Hematopoietic multipotent progenitor cell treated with erythropoietin and hydrocortisone succinate and interleukin-3 and kit ligand, for 4 days (in vitro differentiated cells): ENCODE data around the gene AMPH.
"Not testable (repeated sequence)": the region's sequence is repeated elsewhere in the genome, so short reads cannot be mapped to it uniquely, and the experiment has no call there.

ENCODE experiments used
- DNase-seq: peaks from one replicate; pipeline ENCODE4 v3.0.0-alpha.2; 2015

AMPH gene

GRCh38 chr7:38453168-38453567, 178.0 kb downstream of the AMPH start:
- no peak for DNase-seq

GRCh38 chr7:38452681-38453108, 178.5 kb downstream of the AMPH start:
- DNase-seq: no peak

DNA sequence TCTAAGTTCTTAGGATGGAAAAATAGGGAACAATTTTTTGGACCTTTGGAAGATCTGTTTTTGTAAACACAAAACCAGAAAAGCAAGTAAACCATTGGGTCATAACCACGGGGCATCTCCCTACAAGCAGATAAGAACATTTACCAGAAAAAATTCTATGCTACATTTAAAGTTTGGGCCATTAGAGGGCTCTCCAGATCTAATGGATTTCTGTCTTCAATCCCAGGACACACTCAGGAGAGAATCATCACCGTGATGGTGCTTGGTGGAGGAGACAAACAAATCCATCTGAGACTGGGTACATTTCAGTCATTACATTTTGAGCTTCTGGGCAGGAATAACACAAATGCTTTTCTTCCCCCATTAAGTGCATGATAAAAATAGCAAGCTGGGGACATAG, 179.3 kb downstream of the AMPH start:
- peak; percentile 30 for DNase-seq

DNA sequence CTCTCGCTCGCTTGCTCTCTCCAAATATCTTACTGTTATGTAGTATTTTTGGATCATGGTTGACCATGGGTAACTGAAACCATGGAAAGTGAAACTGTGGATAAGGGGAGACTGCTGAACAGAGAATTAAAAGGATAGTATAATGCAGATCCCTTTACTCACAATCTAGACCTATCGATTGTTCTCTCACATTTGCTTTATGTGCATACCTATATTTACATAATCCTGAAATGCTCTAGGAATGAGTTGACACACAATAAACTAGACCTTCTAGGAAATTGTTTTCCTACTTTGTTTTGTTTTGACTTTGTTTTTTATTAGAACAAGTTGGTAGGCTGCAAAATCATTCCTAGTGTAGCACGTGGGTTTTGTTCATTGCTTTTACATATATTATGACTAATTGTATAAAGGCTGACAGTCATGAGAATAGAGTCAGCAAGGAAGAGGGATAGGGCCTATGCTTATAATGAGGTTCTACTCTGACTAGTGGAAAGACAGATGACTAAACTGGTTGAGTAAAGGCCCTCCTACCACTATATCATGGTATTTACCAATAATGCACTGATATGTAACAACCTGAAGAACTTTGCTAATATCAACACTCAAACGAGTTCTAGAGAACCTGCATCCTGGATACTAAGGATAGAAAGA, 182.5 kb downstream of the AMPH start:
- DNase-seq: no peak

- no peak for DNase-seq
Measured at GRCh38 chr7:38448054-38448453, 183.1 kb downstream of the AMPH start.

DNA sequence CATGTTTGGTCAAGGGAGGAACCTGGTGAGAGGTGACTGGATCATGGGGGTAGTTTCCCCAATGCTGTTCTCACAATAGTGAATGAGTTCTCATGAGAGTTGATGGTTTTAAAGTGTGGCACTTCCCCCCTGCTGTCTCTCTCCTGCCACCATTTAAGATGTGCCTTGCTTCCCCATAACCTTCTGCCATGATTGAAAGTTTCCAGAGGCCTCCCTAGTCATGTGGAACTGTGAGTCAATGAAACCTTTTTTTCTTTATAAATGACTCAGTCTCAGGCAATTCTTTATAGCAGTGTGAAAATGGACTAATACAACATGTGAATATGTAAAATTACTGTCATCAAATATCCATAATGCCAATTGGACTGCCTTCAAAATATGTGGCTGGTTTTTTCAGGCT, 192.2 kb downstream of the AMPH start:
- no peak for DNase-seq

DNA sequence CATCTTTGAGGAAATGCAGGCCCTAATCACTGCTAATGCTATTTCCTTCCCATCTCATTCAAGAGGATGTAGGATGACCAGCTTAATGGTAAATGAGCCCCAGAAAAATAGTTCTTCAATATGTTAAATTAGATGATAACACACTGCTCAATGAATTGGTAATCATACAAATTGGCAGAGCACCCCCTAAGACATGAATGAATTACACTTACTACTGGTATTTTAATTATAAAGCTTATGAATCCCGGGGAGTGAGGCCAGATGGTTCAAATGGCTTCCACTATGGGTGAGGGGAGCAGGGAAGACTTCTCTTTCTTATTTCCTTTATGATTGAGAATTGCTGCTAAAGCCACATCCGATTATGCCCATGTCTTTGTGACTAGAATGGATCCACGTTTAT, 198.5 kb downstream of the AMPH start:
- no peak for DNase-seq

DNA sequence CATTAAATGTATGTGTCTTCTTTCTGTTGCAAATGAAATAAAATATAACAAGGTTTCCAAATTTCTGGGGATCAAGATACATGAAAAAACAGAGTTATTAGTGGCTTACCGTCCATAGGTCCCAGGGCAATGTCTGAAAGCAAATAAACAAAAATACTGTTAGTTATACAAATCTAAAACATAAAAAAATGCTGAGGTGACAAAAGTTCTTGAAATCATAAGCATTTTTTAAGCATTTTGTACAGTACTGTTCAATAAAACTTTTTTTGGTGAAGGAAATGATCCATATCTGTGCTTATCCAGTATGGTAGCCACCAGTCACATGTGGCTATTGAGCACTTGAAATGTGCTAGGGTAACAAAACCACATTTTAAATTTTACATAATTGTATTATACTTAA, 199.1 kb downstream of the AMPH start:
- DNase-seq: no peak

DNA sequence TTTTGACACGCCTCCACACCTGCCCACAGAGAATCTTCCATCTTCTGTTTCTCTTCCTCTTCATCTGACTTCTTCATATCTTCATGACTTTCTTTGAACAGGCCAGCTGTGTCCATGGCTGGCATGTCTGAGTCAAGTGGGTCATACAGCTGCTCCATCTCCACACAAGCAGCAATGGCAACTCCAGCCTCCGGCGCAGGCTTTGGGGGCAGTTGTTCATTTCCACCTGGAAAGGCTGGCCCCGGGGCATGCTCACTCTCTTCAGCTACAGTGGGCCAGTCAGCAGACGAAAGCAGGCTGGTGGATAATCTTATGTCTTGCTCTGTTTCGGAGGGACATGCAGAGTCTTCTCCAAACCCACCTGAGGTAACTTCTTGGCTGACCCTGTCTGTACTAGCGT, 202.1 kb downstream of the AMPH start:
- no peak for DNase-seq

DNA sequence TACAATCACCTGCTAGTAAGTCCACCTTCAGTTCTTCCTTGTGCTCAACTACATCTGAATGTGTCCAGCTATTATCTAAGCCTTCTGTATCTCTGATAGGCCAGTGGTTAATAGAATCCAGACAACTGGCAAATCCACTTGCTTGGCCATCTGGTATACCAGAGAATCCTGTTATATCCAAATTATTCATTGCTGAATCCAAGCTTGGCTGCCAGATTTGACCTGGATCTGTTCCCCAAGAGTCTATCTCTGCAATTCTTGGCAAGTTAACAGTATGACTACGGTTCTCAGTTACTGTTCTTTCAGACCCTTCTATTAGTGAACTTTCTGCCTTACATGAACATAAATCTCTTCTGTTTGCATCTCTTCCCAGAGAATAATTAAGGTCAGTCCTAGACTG, 203.1 kb downstream of the AMPH start:
- DNase-seq: no peak

DNA sequence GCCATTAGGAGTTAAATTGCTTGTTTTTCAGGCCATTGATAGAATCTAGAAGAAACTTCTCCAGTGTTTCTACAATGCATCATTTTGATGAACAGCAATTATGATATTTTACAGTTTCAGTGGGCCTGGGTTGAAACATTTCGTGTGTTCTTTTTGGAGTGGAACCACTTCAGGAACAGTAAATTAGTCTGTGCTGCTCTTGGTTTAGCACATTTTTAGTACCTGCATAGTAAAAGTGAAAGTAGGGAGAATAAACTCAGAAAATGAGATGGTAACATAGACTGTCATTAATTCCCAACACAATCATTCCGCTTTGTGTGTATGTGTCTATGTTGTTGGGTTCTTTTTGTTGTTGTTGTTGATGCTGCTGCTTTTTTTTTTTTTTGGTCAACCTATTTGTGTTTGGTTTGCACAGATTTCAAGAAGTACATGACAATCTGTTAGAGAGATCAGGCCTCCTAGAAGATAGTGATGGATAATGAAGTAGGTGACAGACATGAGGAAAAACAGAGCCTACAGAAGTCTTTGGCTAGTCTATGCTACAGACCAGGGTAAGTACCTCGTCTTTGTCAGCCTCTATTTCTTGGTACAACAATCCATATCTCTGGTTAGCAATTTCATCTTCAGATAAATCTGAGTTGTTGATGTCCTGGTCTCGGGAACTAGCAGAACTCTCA, 203.8 kb downstream of the AMPH start:
- no peak for DNase-seq

- no peak for DNase-seq
Measured at GRCh38 chr7:38425509-38425908, 205.7 kb downstream of the AMPH start.

GRCh38 chr7:38424750-38425463, 206.3 kb downstream of the AMPH start:
- peak; percentile 11 for DNase-seq

DNA sequence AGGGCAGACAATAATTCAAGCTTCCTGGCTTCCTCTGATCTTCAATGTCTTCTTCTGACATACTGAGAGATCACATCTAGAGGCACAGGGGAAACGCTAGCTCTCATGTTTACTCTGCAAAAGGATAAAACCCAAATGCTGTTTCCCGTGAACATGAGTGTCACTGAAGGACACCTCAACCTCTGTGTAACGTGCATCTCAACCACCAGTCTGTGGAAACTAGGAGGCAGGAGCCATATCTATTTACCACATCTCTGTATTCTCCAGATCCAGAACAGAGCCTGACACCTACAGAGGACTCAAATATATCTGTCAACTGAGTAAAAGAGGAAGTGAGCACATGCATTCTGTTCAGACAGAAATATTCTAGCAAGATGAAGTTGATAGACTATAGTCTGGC, 217.4 kb downstream of the AMPH start:
- DNase-seq: peak; percentile 79

GRCh38 chr7:38411404-38411803, 219.8 kb downstream of the AMPH start:
- peak; percentile 63 for DNase-seq

GRCh38 chr7:38410056-38410455, 221.1 kb downstream of the AMPH start:
- no peak for DNase-seq

DNA sequence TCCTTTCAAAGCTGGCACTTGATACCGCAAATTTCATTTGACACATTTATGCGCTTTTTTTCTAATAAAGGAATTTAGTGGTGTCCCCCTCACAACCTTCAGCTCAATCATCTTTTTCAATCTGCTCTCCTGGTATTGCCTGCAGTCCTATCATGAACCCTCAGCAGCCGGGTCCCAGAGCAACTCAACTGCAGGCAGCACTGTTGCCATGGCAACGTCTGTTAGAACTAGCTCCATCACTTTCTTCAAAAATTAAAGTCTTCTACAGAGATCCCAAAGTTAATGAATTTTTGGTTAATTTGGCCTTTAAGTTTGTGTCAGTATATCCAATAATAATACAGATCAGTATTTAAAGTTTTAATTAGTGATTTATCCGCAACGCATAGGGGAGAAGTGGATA, 221.6 kb downstream of the AMPH start:
- DNase-seq: no peak

DNA sequence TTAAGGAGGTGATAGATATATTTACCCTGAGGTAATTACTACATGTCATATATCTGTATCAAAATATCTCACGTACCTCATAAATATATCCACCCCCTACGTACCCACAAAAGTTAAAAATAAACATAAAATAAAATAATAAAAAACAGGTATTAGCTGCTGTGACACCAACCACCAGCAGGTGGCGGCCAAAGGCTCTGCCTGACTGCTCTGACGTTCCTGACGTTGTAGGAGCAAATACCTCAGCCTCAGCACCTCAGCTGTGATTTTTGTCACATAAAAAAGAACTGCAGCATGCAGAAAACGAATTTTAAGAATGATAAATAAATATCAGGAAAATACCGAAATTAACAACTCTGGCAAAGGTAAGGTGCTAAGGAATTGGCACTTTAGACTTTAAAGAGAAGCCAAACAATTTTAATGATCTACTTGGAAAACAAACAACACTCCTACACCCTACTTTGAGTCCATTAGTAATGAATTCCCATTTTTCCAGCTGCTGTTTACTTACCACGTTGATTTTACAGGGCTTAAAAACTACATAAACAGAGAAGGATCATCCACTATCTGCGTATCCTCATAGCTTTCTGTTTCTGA, 232.3 kb downstream of the AMPH start:
- peak; percentile 67 for DNase-seq

GRCh38 chr7:38396852-38397251, 234.3 kb downstream of the AMPH start:
- DNase-seq: no peak

GRCh38 chr7:38395921-38396552, 235.1 kb downstream of the AMPH start:
- not testable (repeated sequence) for DNase-seq

DNA sequence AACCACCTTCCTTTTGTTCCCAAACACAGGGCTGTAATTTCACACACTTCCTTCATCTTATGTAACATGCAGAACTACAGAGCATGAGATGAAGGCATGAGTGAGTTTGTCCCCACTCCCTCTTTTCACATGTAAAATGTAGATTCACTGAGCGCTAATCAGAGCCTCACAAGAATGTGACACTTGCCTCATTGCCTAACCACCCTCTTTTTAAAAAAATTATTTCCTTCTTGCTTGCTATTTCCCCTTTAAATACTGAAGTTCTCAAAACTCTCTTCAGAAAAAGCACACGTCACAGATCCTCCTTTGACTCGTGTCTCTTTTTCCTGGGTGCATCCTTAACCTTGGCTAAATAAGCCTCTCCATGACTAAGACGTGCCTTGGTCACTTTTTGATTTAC, 236.5 kb downstream of the AMPH start:
- no peak for DNase-seq

- no peak for DNase-seq
Measured at GRCh38 chr7:38393874-38394273, 237.3 kb downstream of the AMPH start.

DNA sequence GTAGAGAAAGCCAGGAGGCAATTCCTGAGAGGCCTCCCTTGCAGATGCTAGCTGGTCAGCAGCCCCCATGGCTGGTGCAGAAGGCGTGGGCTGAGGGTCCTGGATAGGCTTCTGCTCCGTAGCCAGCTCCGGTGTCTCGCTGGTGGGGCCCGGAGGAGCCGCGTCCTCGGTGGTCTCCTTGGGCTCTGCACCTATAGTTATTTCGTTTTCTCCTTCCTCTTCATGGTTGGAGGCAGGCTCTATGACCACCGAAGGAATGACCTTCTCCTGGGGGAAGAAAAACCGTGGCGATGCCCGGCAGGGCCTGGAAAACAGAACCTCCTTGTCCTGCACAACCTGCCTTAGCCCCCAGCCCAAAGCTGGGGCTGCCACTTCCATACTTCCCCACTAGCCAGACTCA, 239.4 kb downstream of the AMPH start:
- DNase-seq: no peak
